ENCODE measurements around the gene PLBD1.

PLBD1 gene

DNA sequence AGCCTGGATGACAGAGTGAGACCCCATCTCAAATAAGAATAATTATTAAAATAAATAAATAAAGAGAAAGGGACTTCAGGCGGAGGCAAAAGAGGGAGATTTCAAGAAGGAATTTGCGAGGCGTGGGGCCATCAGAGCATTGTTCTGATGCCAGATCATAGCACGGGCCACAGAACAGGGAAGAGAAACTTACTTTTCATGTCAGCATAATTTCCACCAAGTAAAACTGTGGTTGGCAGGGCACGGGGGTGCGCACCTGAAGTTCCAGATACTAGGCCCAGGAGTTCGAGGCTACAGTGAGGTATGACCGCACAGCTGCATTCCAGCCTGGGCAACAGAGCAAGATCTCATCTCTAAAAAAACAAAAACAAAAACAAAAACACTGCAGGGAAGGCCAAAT is 11.0 kb upstream of the PLBD1 start:
- Histone ChIP-seq H3K9me3 (ENCODE audit: control insufficient read depth, insufficient read depth, low read length) (no peaks in the 10 kb centered on the region), H3K4me1 (ENCODE audit: insufficient read depth, low read length) (no peaks in the 10 kb centered on the region), H3K9ac (ENCODE audit: low read depth, low read length) (no peak overlapping the region), H3K36me3 (ENCODE audit: insufficient read depth, low read length) (no peaks in the 10 kb centered on the region)

DNA sequence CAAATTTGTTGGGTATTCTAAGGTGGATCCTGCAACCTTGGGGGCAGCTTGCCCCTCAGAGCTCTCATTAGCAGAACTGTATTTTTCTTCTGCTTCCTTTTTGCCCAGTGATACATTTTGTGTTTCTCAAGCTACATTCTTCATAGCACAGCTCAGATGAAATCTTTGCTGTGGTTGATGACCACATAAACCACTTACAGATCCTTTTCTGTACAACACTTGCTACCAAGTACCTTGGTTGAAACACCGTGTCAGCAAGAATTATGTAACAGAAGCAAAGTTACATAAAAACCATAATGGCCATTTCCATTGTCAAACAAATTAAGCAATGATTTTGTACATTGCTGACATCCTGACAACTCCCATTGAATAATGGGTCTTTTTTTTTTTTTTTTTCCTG is 9.7 kb upstream of the PLBD1 start:
- no peaks in the 10 kb centered on the region for H3K4me1 ChIP-seq (ENCODE audit: insufficient read depth, low read length)
- H3K9me3 ChIP-seq (ENCODE audit: control insufficient read depth, insufficient read depth, low read length) = no peaks in the 10 kb centered on the region
- no peak overlapping the region for H3K9ac ChIP-seq (ENCODE audit: low read depth, low read length)
- no peaks in the 10 kb centered on the region for H3K36me3 ChIP-seq (ENCODE audit: insufficient read depth, low read length)

DNA sequence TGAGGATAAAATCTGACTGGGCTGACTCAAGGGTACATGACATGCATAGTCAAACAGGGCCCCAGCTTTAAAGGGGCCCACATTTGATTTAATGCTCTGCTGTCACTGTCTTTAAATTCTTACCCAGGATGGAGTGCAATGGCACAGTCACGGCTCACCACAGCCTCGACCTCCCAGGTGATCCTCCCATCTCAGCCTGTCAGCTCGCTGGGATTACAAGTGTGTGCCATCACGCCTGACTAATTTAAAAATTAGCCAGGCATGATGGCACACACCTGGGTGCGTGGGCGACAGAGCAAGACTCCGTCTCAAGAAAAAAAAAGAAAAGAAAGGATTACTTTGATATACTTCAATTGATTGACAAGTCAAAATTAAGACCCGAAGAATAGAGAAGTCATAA is 9.2 kb upstream of the PLBD1 start:
- no peaks in the 10 kb centered on the region for H3K9me3 ChIP-seq (ENCODE audit: control insufficient read depth, insufficient read depth, low read length)
- H3K4me1 ChIP-seq (ENCODE audit: insufficient read depth, low read length) = no peaks in the 10 kb centered on the region
- H3K9ac ChIP-seq (ENCODE audit: low read depth, low read length) = no peak overlapping the region

DNA sequence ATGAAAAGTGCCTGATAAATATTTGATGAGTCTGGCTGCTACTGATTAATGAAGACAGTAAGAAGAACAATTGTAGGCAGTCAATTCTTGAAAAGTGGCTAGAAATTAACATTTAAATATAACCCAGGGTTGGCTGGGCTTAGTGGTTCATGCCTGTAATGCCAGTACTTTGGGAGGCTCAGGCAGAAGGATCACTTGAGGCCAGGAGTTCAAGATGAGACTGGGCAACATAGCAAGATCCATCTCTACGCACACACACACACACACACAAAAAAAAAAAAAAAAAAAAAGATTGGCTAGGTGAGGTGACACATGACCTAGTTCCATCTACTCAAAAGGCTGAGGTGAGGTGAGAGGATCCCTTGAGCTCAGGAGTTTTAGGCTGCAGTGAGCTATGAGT is 7.9 kb upstream of the PLBD1 start:
- Histone ChIP-seq H3K4me1 (ENCODE audit: insufficient read depth, low read length) (no peaks in the 10 kb centered on the region), H3K9me3 (ENCODE audit: control insufficient read depth, insufficient read depth, low read length) (no peaks in the 10 kb centered on the region), H3K36me3 (ENCODE audit: insufficient read depth, low read length) (no peaks in the 10 kb centered on the region), H3K9ac (ENCODE audit: low read depth, low read length) (no peak overlapping the region)

More for the DNA sequence above, 9.2 kb upstream of the PLBD1 start:
- no peaks in the 10 kb centered on the region for H3K36me3 ChIP-seq (ENCODE audit: insufficient read depth, low read length)

DNA sequence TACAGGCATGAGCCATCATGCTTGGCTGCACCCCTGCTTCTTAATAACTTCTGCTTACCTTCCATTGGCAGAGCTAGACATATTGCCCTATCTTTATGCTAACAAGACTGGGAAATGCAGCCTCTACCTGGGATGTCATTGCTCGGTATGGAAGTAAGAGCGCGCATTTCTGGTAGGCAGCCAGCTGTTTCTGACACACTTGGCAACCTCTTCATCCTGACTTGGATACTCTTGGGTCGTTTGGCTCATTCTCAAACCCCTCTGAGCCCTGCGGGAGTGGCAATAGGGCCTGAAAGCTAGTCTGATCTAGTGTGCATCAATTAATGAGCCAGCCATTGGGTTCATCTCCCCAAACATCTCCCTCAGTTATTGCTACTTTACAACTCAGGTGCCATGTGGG is 5.4 kb upstream of the PLBD1 start:
- H3K36me3 ChIP-seq (ENCODE audit: insufficient read depth, low read length) = no peaks in the 10 kb centered on the region
- H3K9ac ChIP-seq (ENCODE audit: low read depth, low read length) = no peak overlapping the region
- H3K9me3 ChIP-seq (ENCODE audit: control insufficient read depth, insufficient read depth, low read length) = no peaks in the 10 kb centered on the region
- 0 out of 2 replicates have a peak, but pooled peaks cover 4% of the 10 kb centered on the region for H3K4me1 ChIP-seq (ENCODE audit: insufficient read depth, low read length)

DNA sequence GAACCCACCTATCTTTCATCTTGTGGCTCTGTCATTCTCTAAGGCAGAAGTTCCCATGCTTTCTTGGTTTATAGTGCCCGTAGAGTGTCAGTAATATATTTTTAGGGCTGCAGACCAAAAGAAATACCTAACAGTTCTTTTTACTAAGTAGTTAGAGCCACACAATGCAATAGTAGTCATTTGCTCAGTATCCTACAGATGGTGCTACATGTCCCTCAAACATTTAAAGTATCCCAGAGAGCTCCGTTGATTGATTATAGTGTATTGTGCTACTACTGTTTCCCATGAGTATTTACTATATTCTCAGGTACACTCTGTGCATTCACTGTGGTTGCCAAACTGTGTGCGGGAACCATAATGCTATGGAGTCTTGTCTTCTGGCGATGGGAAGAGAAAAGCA is 4.7 kb upstream of the PLBD1 start:
- Histone ChIP-seq H3K4me1 (ENCODE audit: insufficient read depth, low read length) (0 out of 2 replicates have a peak, but pooled peaks cover 4% of the 10 kb centered on the region), H3K9ac (ENCODE audit: low read depth, low read length) (no peak overlapping the region), H3K36me3 (ENCODE audit: insufficient read depth, low read length) (no peaks in the 10 kb centered on the region), H3K9me3 (ENCODE audit: control insufficient read depth, insufficient read depth, low read length) (no peaks in the 10 kb centered on the region)

DNA sequence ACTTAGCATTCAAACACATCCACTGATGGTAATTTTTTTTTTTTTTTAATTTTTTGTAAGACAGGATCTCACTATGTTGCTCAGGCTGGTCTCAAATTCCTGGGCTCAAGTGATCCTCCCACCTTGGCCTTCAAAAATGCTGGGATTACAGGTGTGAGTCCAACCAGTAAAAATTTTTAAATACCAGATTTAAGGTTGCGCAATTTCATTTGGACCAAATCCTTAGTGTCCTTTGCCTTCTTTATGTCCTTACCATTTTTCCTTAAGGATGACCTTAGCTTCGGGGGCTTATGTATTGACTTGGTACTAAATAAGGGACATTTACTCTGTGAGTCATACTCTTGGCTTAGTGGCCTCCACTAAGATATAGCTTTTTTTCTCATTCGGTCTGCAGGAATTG is 4.1 kb upstream of the PLBD1 start:
- no peak overlapping the region for H3K9ac ChIP-seq (ENCODE audit: low read depth, low read length)

DNA sequence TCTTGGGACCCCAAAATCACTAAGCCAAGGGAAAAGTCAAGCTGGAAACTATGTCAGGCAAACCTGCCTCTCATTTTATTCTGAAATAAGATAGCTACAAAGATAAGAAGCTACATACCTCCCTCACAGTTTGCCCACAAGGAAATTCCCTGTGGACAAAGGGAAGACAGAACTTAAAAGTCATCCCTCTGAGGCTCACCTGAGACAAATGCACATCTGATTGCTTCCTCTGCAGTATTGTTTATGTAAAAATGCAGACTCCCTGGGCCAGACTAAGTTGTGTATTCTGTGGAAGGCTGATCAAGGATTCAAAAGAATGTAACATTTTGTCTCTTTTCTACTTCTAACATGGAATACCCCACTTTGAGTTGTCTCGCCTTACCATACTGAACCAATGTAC is 2.5 kb upstream of the PLBD1 start:
- Histone ChIP-seq H3K9ac (ENCODE audit: low read depth, low read length) (no peak overlapping the region), H3K36me3 (ENCODE audit: insufficient read depth, low read length) (no peaks in the 10 kb centered on the region), H3K9me3 (ENCODE audit: control insufficient read depth, insufficient read depth, low read length) (no peaks in the 10 kb centered on the region), H3K4me1 (ENCODE audit: insufficient read depth, low read length) (0 out of 2 replicates have a peak, but pooled peaks cover 4% of the 10 kb centered on the region)

More for the DNA sequence above, 4.1 kb upstream of the PLBD1 start:
- H3K36me3 ChIP-seq (ENCODE audit: insufficient read depth, low read length) = no peaks in the 10 kb centered on the region
- H3K9me3 ChIP-seq (ENCODE audit: control insufficient read depth, insufficient read depth, low read length) = no peaks in the 10 kb centered on the region
- 0 out of 2 replicates have a peak, but pooled peaks cover 4% of the 10 kb centered on the region for H3K4me1 ChIP-seq (ENCODE audit: insufficient read depth, low read length)

DNA sequence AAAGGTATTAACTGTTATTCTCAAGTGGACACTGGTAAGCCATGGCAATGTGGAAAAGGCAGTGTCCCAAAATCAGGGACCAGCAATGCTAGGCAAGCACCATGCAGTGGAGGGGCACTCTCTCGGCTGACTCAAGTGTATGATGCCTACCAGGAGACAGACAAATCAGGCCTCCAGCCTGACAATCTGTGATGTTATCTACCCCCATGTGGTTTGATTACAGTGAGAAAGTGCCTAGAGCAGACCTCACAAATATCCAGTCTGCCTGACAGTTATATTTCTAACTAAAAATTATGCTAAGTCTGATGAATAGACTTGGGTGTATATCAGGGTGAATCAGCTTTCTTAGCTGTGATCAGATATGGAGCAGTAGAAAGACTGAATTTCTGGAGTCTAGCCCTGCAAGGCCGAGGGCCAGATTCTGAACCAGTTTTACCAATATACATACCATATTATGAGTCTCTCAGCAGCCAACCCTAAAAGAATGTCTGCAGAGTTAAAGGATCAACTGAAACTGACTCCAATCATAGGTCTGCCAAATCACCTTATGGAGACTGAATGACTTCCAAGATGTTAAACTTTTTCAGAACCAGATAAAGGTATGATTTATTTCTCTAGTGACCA is 3.2 kb downstream of the PLBD1 start:
- no peaks in the 10 kb centered on the region for H3K4me1 ChIP-seq (ENCODE audit: insufficient read depth, low read length)
- H3K9ac ChIP-seq (ENCODE audit: low read depth, low read length) = no peak overlapping the region
- no peaks in the 10 kb centered on the region for H3K36me3 ChIP-seq (ENCODE audit: insufficient read depth, low read length)
- no peaks in the 10 kb centered on the region for H3K9me3 ChIP-seq (ENCODE audit: control insufficient read depth, insufficient read depth, low read length)

DNA sequence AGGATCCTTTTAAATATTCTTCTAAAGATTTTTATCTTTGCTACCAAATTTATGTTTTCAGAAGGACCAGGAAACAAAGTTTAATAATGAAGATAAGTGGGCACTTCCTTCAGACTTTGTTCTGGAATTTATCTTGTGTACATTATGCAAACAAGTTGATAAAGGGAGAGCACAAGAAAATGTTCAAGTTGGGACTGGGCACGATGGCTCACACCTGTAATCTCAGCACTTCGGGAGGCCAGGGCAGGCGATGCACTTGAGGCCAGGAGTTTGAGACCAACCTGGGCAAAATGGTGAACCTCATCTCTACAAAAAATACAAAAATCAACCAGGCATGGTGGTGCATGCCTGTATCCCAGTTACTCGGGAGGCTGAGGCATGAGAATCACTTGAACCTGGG is 4.6 kb downstream of the PLBD1 start:
- Histone ChIP-seq H3K4me1 (ENCODE audit: insufficient read depth, low read length) (no peaks in the 10 kb centered on the region), H3K9ac (ENCODE audit: low read depth, low read length) (no peak overlapping the region), H3K9me3 (ENCODE audit: control insufficient read depth, insufficient read depth, low read length) (no peaks in the 10 kb centered on the region), H3K36me3 (ENCODE audit: insufficient read depth, low read length) (no peaks in the 10 kb centered on the region)

DNA sequence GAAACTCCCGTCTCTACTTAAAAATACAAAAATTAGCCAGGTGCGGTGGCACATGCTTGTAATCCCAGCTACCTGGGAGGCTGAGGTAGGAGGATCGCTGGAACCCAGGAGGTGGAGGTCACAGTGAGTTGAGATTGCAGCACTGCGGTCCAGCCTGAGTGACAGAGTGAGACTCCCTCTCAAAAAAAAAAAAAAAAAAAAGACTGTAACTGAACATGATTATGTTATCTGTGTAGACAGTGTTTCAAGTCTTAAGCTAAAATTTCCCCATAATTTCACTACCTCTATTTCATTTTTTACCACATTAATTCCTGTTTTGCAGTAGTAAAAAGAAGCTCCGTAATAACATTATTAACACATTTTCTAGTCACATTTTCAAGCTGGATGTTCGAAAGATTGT is 5.4 kb downstream of the PLBD1 start:
- Histone ChIP-seq H3K9me3 (ENCODE audit: control insufficient read depth, insufficient read depth, low read length) (no peaks in the 10 kb centered on the region), H3K4me1 (ENCODE audit: insufficient read depth, low read length) (no peaks in the 10 kb centered on the region), H3K9ac (ENCODE audit: low read depth, low read length) (no peak overlapping the region), H3K36me3 (ENCODE audit: insufficient read depth, low read length) (no peaks in the 10 kb centered on the region)

DNA sequence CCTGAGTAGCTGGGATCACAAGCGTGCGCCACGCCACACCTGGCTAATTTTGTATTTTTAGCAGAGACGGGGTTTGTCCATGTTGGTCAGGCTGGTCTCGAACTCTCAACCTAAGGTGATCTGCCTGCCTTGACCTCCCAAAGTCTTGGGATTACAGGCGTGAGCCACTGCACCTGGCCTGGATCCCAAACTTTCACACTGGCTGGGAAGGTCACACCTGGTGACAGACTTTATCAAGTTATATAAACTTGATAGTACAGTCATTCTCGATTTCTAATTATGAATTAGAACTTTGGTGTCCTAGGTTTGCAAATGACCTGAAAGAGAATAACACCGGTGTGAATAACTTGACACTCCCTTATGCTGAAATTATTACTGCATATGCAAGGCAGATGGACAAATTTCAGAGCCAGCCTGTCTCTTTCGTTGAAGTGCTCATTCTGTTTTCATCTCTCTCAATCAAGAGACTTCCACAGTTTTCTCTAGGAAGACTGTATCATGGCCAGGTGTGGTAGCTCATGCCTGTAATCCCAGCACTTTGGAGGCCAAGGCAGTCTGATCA is 5.9 kb downstream of the PLBD1 start:
- Histone ChIP-seq H3K9ac (ENCODE audit: low read depth, low read length) (no peak overlapping the region), H3K36me3 (ENCODE audit: insufficient read depth, low read length) (no peaks in the 10 kb centered on the region), H3K9me3 (ENCODE audit: control insufficient read depth, insufficient read depth, low read length) (no peaks in the 10 kb centered on the region), H3K4me1 (ENCODE audit: insufficient read depth, low read length) (no peaks in the 10 kb centered on the region)

DNA sequence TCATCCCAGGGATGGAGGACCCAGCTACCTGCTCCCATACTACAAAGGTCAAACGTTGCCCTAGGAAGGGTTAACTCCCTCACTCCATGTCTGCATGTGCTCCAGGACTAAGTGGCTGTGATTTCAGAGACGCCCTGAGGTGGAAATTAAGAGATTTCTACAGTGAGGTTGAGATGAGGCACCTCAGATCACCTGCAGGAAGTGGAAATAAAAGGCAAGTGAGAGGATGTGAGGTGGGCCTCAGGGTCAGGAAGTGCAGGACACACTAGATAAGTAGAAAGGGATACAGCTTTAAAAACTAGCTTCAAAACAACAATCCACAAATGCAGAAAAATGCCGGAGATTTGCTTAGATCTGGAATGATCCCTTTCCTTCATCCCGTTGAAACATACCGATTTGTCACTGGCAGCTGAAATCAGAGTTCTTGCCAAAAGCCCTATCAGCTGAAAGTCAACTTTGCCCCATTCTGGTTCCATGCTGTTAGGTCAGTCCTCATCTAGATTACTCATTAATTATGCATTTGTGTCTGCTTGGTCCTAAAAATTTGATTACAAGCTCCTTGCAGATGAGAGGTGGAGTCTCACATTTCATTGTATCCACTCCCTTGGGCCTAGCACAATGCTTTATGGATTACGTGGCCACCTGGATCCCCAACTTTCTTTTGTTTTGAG is 6.6 kb downstream of the PLBD1 start:
- H3K36me3 ChIP-seq (ENCODE audit: insufficient read depth, low read length) = no peaks in the 10 kb centered on the region
- no peaks in the 10 kb centered on the region for H3K4me1 ChIP-seq (ENCODE audit: insufficient read depth, low read length)
- no peak overlapping the region for H3K9ac ChIP-seq (ENCODE audit: low read depth, low read length)
- H3K9me3 ChIP-seq (ENCODE audit: control insufficient read depth, insufficient read depth, low read length) = no peaks in the 10 kb centered on the region

DNA sequence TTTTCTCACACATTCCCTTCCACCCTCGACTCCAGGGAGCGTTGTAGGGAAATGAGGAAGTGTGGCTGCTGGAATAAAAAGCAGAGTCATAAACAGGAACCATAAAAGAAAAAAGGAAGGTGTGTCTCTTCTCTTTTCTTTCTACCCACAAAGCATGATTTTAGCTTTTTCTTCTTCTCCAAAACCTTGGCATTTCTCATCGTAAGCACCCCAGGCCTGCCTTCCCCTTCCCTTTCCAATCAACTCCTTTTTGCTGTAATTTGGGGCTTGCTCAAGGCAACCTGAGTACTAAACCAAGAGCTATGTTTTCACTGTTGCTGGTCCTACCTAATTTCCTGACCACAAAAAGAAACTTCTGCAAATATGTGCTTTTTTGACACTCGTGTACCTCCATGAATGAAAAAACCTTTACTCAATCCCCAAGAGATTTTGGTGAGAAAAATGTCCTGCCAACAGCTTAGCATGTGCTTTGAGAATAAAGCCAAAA is 9.2 kb downstream of the PLBD1 start:
- Histone ChIP-seq H3K9me3 (ENCODE audit: control insufficient read depth, insufficient read depth, low read length) (no peaks in the 10 kb centered on the region), H3K36me3 (ENCODE audit: insufficient read depth, low read length) (no peaks in the 10 kb centered on the region), H3K9ac (ENCODE audit: low read depth, low read length) (no peak overlapping the region), H3K4me1 (ENCODE audit: insufficient read depth, low read length) (0 out of 2 replicates have a peak, but pooled peaks cover 5% of the 10 kb centered on the region)

DNA sequence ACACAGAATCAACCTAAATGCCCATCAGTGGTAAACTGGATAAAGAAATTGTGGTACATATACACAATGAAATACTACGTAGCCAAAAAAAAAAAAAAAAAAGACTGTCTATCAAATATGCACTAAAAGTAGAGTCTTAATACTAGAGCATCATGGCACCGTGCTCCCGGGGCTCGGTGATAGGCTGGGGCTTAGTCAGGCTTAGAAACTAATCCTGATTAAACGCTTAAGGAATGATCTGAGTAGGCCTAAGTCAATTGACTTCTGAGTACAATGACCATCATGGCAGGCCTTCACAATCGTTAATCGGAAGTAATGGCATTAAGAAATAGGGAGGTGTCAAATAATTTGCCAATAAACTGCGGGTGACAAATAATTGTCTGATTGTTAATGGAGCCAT is 9.7 kb downstream of the PLBD1 start:
- Histone ChIP-seq H3K4me1 (ENCODE audit: insufficient read depth, low read length) (0 out of 2 replicates have a peak, but pooled peaks cover 5% of the 10 kb centered on the region), H3K9ac (ENCODE audit: low read depth, low read length) (no peak overlapping the region), H3K9me3 (ENCODE audit: control insufficient read depth, insufficient read depth, low read length) (no peaks in the 10 kb centered on the region), H3K36me3 (ENCODE audit: insufficient read depth, low read length) (no peaks in the 10 kb centered on the region)
